ENCODE data around the gene ELMO2. TPM values are rescaled to one million over a fixed set of nuclear protein-coding genes. Genes with fewer than 3 reads are reported as not detected.

ELMO2 gene
- total RNA-seq, 6 donors from 2014 or later, result 36.4 to 103 (median 46.3) TPM

DNA sequence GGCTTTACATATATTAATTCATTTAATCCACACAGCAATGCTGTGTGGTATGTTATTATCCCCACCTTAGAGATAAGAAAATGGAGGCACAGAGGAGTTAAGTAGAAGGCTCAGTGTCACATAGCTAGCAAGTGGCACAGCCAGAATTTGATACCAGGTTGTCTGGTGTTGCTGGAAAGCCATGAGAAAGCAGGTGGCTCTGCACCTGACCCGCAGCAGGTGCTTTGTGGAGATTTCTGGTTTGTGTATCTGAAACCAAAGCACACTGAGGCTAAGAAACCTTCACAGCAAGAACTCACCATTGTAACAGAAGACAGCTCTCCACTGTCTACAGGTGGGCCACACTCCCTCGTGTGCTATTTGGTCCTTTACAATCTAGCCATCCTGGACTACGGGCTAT lies 7.5 kb downstream of the ELMO2 start:
- TF ChIP-seq, protein P1, sequence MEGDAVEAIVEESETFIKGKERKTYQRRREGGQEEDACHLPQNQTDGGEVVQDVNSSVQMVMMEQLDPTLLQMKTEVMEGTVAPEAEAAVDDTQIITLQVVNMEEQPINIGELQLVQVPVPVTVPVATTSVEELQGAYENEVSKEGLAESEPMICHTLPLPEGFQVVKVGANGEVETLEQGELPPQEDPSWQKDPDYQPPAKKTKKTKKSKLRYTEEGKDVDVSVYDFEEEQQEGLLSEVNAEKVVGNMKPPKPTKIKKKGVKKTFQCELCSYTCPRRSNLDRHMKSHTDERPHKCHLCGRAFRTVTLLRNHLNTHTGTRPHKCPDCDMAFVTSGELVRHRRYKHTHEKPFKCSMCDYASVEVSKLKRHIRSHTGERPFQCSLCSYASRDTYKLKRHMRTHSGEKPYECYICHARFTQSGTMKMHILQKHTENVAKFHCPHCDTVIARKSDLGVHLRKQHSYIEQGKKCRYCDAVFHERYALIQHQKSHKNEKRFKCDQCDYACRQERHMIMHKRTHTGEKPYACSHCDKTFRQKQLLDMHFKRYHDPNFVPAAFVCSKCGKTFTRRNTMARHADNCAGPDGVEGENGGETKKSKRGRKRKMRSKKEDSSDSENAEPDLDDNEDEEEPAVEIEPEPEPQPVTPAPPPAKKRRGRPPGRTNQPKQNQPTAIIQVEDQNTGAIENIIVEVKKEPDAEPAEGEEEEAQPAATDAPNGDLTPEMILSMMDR (IDR thresholded peaks at IDR 0.05), result no peak
- TF ChIP-seq EP300 (IDR thresholded peaks at IDR 0.05) (no peak), POLR2AphosphoS5 (IDR thresholded peaks at IDR 0.05) (no peak), POLR2A (IDR thresholded peaks at IDR 0.05) (no peak)
- H3K9me3 ChIP-seq, result no peaks in the 10 kb centered on the region
- no peaks in the 10 kb centered on the region for H3K27me3 ChIP-seq
- 78 to 80% methylated on average over 3 of the region's 3 CpGs for WGBS, 2 donors
- ATAC-seq (ENCODE audit: low FRiP score in 2 of 2) (no peak), DNase-seq (no peak)
- H3K4me3 ChIP-seq, result no peak overlapping the region
- H3K27ac ChIP-seq, result peak overlapping the region; percentile 83 to 96 (median 88)
- peaks cover 63 to 78% (median 75%) of the 10 kb centered on the region in 4 donors for H3K4me1 ChIP-seq
- peaks cover 0 to 17% (median 4%) of the 10 kb centered on the region in 4 donors for H3K36me3 ChIP-seq

DNA sequence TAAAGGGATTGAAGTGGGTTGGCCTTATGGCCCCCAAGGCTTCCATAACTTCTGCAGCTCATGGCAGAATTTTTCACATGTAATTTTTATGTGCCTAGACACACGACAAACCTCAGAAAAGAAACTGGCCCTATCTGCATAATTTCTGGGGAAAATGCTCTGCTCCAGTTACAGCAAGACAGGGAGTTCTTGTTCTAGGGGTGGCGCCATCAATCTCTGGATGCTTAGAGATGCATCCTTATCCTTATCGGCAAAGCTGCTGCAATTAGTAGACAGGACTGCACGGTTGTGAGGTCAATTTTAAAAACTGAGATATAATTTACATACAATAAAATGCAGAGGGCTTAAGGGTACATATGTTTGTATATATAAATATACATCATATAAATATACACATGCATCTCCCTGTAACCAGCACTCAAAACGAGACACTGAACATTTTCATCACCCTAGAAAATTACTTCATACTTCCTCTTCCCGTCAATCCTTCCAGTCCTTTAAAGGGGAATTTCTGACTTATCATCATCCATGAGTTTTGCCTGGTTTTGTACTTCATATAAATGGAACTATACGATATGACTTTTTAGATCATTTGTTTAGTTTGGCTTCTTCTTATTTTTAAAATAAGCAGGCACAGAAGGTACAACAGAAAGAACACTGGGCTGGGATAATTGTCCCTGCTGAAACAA lies 10.2 kb downstream of the ELMO2 start:
- Histone ChIP-seq H3K27ac (no peak overlapping the region), H3K36me3 (peaks cover 7 to 45% (median 29%) of the 10 kb centered on the region in 4 donors), H3K9me3 (no peaks in the 10 kb centered on the region), H3K4me1 (peaks cover 36 to 53% (median 48%) of the 10 kb centered on the region in 4 donors), H3K4me3 (no peak overlapping the region), H3K27me3 (no peaks in the 10 kb centered on the region)
- TF ChIP-seq POLR2A (IDR thresholded peaks at IDR 0.05) (no peak), POLR2AphosphoS5 (IDR thresholded peaks at IDR 0.05) (no peak), EP300 (IDR thresholded peaks at IDR 0.05) (no peak)
- TF ChIP-seq, protein P1 (IDR thresholded peaks at IDR 0.05), result no peak
- 65 to 74% methylated on average over 7 of the region's 7 CpGs for WGBS, 2 donors
- no peak for ATAC-seq (ENCODE audit: low FRiP score in 2 of 2)
- DNase-seq, result no peak

DNA sequence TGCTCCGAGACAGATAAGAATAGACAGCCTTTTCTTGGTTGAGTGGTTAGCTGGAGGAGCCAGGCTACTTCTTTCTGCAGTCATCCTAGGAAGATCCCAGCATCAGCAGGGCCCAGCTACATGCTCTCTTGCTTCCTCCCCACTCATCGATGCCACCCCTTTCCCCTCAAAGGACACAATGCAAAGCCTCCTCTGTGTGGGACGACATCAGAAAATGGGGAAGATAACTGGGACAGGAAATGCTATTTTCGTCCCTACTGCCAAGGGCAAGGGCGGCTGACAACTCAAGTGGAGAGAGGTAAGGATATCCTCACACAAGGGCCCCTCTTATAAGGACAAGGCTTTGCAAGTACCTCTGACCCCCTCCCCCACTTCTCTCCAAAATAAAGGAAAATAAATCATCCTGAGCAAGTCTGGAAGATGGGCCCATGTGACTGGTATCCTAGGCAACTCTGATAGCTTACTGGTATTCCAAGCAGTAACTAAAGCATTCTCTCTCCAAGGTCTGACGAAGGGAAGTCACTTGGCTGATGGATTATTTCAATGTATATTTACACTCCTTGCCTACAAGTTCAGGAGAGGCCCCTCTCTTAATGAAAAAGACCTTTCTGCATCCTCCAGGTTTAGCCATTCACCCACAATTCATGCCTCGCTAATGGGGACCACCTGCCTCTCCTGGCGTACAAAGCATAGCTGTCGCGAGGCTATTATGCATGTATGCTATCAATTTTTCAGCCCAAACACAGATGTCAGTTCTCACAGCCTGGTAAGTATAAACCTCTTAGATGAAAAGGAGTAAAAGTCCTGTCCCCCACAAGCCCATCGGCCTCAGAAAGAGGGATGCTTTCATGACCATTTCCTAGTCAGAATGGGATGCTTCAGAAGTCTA lies 11.3 kb downstream of the ELMO2 start:
- ATAC-seq (ENCODE audit: low FRiP score in 2 of 2), result peak in 1 of 2 donors; percentile 26
- peaks cover 27 to 42% (median 37%) of the 10 kb centered on the region in 4 donors for H3K4me1 ChIP-seq
- H3K36me3 ChIP-seq, result peaks cover 15 to 55% (median 35%) of the 10 kb centered on the region in 4 donors
- no peak for TF ChIP-seq POLR2AphosphoS5 (IDR thresholded peaks at IDR 0.05)
- DNase-seq, result no peak
- H3K27me3 ChIP-seq, result no peaks in the 10 kb centered on the region
- WGBS, 2 donors, result 58 to 71% methylated on average over 9 to 11 of the region's 11 CpGs
- no peaks in the 10 kb centered on the region for H3K9me3 ChIP-seq
- no peak overlapping the region for H3K4me3 ChIP-seq
- H3K27ac ChIP-seq, result peak overlapping the region in 1 of 4 donors; percentile 13

DNA sequence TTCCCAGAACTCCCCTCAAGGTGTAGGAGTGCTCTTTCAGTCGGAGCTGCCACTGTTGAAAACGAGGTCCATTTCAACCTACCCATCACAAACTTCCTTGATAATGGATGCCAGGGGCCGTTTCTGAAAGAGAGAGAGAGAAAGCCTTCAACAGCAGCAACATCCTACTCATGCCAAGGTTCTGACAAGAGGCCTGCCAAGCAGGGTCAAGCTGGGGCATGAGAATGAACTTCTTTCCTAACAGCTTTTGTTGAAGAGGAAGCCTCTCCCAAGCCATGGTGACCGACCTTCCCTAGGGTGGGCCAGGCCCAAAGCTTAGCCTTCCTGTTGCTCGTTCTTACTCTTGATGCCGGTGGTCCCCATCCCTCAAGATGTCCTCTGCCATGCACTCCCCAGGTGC lies 12.4 kb downstream of the ELMO2 start:
- H3K4me1 ChIP-seq, result peaks cover 16 to 30% (median 26%) of the 10 kb centered on the region in 4 donors
- 86 to 98% methylated on average over 4 to 6 of the region's 6 CpGs for WGBS, 2 donors
- H3K4me3 ChIP-seq, result no peak overlapping the region
- no peaks in the 10 kb centered on the region for H3K27me3 ChIP-seq
- H3K27ac ChIP-seq, result no peak overlapping the region
- no peak for DNase-seq
- no peak for ATAC-seq (ENCODE audit: low FRiP score in 2 of 2)
- peaks cover 15 to 65% (median 44%) of the 10 kb centered on the region in 4 donors for H3K36me3 ChIP-seq
- no peak for TF ChIP-seq POLR2AphosphoS5 (IDR thresholded peaks at IDR 0.05)
- H3K9me3 ChIP-seq, result no peaks in the 10 kb centered on the region

DNA sequence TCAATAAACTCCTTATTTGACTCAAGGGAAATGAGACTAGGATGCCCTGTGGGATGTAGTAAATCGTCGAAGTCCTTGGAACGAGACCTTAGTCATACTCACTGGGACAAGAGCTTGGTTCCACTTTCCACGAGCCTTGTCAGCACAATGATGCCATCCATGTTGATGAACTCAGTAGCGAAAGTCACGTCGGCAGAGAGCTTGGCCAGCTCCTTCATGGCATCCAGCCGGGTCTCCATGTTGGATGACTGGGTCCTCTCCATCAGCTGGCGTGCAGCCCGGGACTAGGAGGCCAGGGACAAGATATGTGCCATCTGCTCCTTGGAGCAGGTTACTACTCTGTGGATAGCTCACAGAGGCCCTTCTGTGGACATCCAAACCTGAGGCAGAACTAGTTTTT lies 17.5 kb downstream of the ELMO2 start:
- DNase-seq (no peak), ATAC-seq (ENCODE audit: low FRiP score in 2 of 2) (no peak)
- no peaks in the 10 kb centered on the region for H3K9me3 ChIP-seq
- TF ChIP-seq POLR2A (IDR thresholded peaks at IDR 0.05), result no peak
- TF ChIP-seq POLR2AphosphoS5 (IDR thresholded peaks at IDR 0.05), result no peak
- TF ChIP-seq, protein P1 (IDR thresholded peaks at IDR 0.05), result no peak
- no peak for TF ChIP-seq EP300 (IDR thresholded peaks at IDR 0.05)
- 87 to 93% methylated on average over 7 to 10 of the region's 10 CpGs for WGBS, 2 donors
- peaks cover 33 to 98% (median 86%) of the 10 kb centered on the region in 4 donors for H3K36me3 ChIP-seq
- no peak overlapping the region for H3K4me3 ChIP-seq
- H3K4me1 ChIP-seq, result peaks cover 0 to 2% (median under 1%) of the 10 kb centered on the region in 4 donors
- H3K27me3 ChIP-seq, result no peaks in the 10 kb centered on the region
- no peak overlapping the region for H3K27ac ChIP-seq

Measured in upper lobe of left lung (tissue), 6 donors.